Trophoblast cell (in vitro differentiated cells and primary cell): ENCODE results near the gene RPS16.

Source experiments
- DNase-seq, 2 donors: peaks; one replicate each; pipeline ENCODE4 v3.0.0-alpha.2; 2016
- H2AFZ ChIP-seq: 2 replicates; pipeline ENCODE4 v1.6.1; 2013; ENCODE audit warnings: low read length, moderate library complexity, mild to moderate bottlenecking; ENCODE audit not compliant: insufficient read depth, poor library complexity
- H2AK5ac ChIP-seq: 2 replicates; pipeline ENCODE4 v1.6.1; 2013; ENCODE audit warnings: mild to moderate bottlenecking, low read length
- H2BK120ac ChIP-seq: 2 replicates; pipeline ENCODE4 v1.6.1; 2013; ENCODE audit warnings: low read length, mild to moderate bottlenecking, moderate library complexity; ENCODE audit not compliant: insufficient read depth, poor library complexity
- H2BK12ac ChIP-seq: 2 replicates; pipeline ENCODE4 v1.6.1; 2013; ENCODE audit warnings: mild to moderate bottlenecking, low read length, moderate library complexity
- H2BK5ac ChIP-seq: 2 replicates; pipeline ENCODE4 v1.6.1; 2013; ENCODE audit warnings: low read length, low read depth, moderate library complexity, mild to moderate bottlenecking; ENCODE audit not compliant: poor library complexity
- H3K14ac ChIP-seq: 2 replicates; pipeline ENCODE4 v1.6.1; 2013; ENCODE audit warnings: mild to moderate bottlenecking, low read length
- H3K18ac ChIP-seq: 2 replicates; pipeline ENCODE4 v1.6.1; 2013; ENCODE audit warnings: mild to moderate bottlenecking, low read length
- H3K23ac ChIP-seq: 2 replicates; pipeline ENCODE4 v1.6.1; 2013; ENCODE audit warnings: low read length
- H3K27ac ChIP-seq: 2 replicates; pipeline ENCODE4 v1.5.1; 2013; ENCODE audit warnings: low read depth, mild to moderate bottlenecking, inconsistent platforms, low read length, moderate library complexity
- H3K27me3 ChIP-seq: 2 replicates; pipeline ENCODE4 v1.6.1; 2013; ENCODE audit warnings: inconsistent platforms, mild to moderate bottlenecking, low read length, moderate library complexity; ENCODE audit not compliant: insufficient read depth
- H3K36me3 ChIP-seq, 2 experiments: 1 replicate in 1 of 2; 2 replicates in 1 of 2; pipeline ENCODE4 v1.6.1; 2013; ENCODE audit warnings: low read length in 2 of 2, mild to moderate bottlenecking in 2 of 2, moderate library complexity in 1 of 2; ENCODE audit not compliant: insufficient read depth in 2 of 2, control insufficient read depth in 1 of 2
- H3K4ac ChIP-seq: 2 replicates; pipeline ENCODE4 v1.6.1; 2013; ENCODE audit warnings: low read depth, mild to moderate bottlenecking, low read length, moderate library complexity
- H3K4me1 ChIP-seq, 2 experiments: 1 replicate in 1 of 2; 2 replicates in 1 of 2; pipeline ENCODE4 v1.6.1; 2013; ENCODE audit warnings: low read length in 2 of 2, mild to moderate bottlenecking in 2 of 2, moderate library complexity in 1 of 2; ENCODE audit not compliant: insufficient read depth in 2 of 2, control insufficient read depth in 1 of 2
- H3K4me2 ChIP-seq: 2 replicates; pipeline ENCODE4 v1.6.1; 2013; ENCODE audit warnings: inconsistent platforms, mild to moderate bottlenecking, low read length, moderate library complexity
- H3K4me3 ChIP-seq: 2 replicates; pipeline ENCODE4 v1.5.1; 2013; ENCODE audit warnings: mild to moderate bottlenecking, low read depth, low read length, inconsistent platforms
- H3K79me1 ChIP-seq: one replicate; pipeline ENCODE4 v1.6.1; 2013; ENCODE audit warnings: low read length
- H3K79me2 ChIP-seq: 2 replicates; pipeline ENCODE4 v1.6.1; 2013; ENCODE audit warnings: low read length, mild to moderate bottlenecking; ENCODE audit not compliant: control insufficient read depth, insufficient read depth, poor library complexity
- H3K9ac ChIP-seq: 2 replicates; pipeline ENCODE4 v1.6.1; 2013; ENCODE audit warnings: mild to moderate bottlenecking, low read length
- H3K9me3 ChIP-seq: 2 replicates; pipeline ENCODE4 v1.6.1; 2013; ENCODE audit warnings: low read depth, mild to moderate bottlenecking, control low read depth, inconsistent platforms, low read length; ENCODE audit not compliant: insufficient read depth
- H4K12ac ChIP-seq: 2 replicates; pipeline ENCODE4 v1.6.1; 2013; ENCODE audit warnings: low read depth, mild to moderate bottlenecking, low read length, moderate library complexity
- H4K8ac ChIP-seq: 2 replicates; pipeline ENCODE4 v1.6.1; 2013; ENCODE audit warnings: low read depth, mild to moderate bottlenecking, low read length, moderate library complexity
- H4K91ac ChIP-seq: one replicate; pipeline ENCODE4 v1.6.1; 2013; ENCODE audit warnings: low read depth, mild to moderate bottlenecking, low read length, moderate library complexity
- WGBS: extraction: QIAGEN DNeasy Blood & Tissue Kit; methylation state at CpG from one replicate; pipeline ENCODE4 v1.1.7; 2013; ENCODE audit warnings: missing lambda C conversion rate; ENCODE audit not compliant: insufficient read length, insufficient coverage; ENCODE audit errors: extremely low coverage; 5-methylcytosine and 5-hydroxymethylcytosine counted together

The RPS16 gene

GRCh38 chr19:39399668-39400050, 36.1 kb downstream of the RPS16 start:
- no peak overlapping the region for H3K23ac ChIP-seq
- no peak overlapping the region for H4K12ac ChIP-seq
- no peak overlapping the region for H3K9ac ChIP-seq
- H3K4me1 ChIP-seq = peaks cover 27 to 37% of the 10 kb centered on the region in 2 experiments
- H3K36me3 ChIP-seq = peaks cover 11 to 16% of the 10 kb centered on the region in 2 experiments
- no peak overlapping the region for H3K18ac ChIP-seq
- no peak overlapping the region for H2AK5ac ChIP-seq
- no peaks in the 10 kb centered on the region for H3K27me3 ChIP-seq
- no peak overlapping the region for H4K8ac ChIP-seq
- H4K91ac ChIP-seq = no peak overlapping the region
- no peak overlapping the region for H2BK120ac ChIP-seq
- H3K79me1 ChIP-seq = peaks cover 18% of the 10 kb centered on the region
- H3K4me2 ChIP-seq = no peak overlapping the region
- H3K14ac ChIP-seq = no peak overlapping the region
- no peak for DNase-seq
- H2AFZ ChIP-seq = no peak overlapping the region
- H3K9me3 ChIP-seq = no peaks in the 10 kb centered on the region
- no peak overlapping the region for H2BK12ac ChIP-seq
- H3K79me2 ChIP-seq = peaks cover 7% of the 10 kb centered on the region
- H3K27ac ChIP-seq = no peak overlapping the region
- H3K4ac ChIP-seq = no peak overlapping the region
- no CpG with 5 or more reads among the region's 4 CpGs for WGBS
- H3K4me3 ChIP-seq = no peak overlapping the region
- no peak overlapping the region for H2BK5ac ChIP-seq

GRCh38 chr19:39398297-39398864, 37.4 kb downstream of the RPS16 start:
- no peaks in the 10 kb centered on the region for H3K27me3 ChIP-seq
- peak overlapping the region; percentile 54 for H2AFZ ChIP-seq
- no peaks in the 10 kb centered on the region for H3K9me3 ChIP-seq
- no peak overlapping the region for H2BK5ac ChIP-seq
- H3K4me3 ChIP-seq = no peak overlapping the region
- peaks cover 7% of the 10 kb centered on the region for H3K79me2 ChIP-seq
- peaks cover 26 to 30% of the 10 kb centered on the region in 2 experiments for H3K4me1 ChIP-seq
- peaks cover 11% of the 10 kb centered on the region for H3K79me1 ChIP-seq
- H2BK12ac ChIP-seq = peak overlapping the region; percentile 56
- H3K9ac ChIP-seq = no peak overlapping the region
- peak overlapping the region; percentile 15 for H2AK5ac ChIP-seq
- H3K23ac ChIP-seq = no peak overlapping the region
- peak overlapping the region; percentile 41 for H4K91ac ChIP-seq
- peak overlapping the region; percentile 33 for H3K18ac ChIP-seq
- peaks cover 15 to 21% of the 10 kb centered on the region in 2 experiments for H3K36me3 ChIP-seq
- peak overlapping the region; percentile 48 for H4K12ac ChIP-seq
- H3K4ac ChIP-seq = peak overlapping the region; percentile 60
- no peak overlapping the region for H3K4me2 ChIP-seq
- peak overlapping the region; percentile 21 for H4K8ac ChIP-seq
- H3K14ac ChIP-seq = peak overlapping the region; percentile 17
- WGBS = no CpG with 5 or more reads among the region's 11 CpGs
- peak; percentile 37 to 54 for DNase-seq
- no peak overlapping the region for H3K27ac ChIP-seq
- peak overlapping the region; percentile 36 for H2BK120ac ChIP-seq

GRCh38 chr19:39397360-39398296, 38.1 kb downstream of the RPS16 start:
- H2BK120ac ChIP-seq = peak overlapping the region; percentile 36
- no peaks in the 10 kb centered on the region for H3K27me3 ChIP-seq
- H4K8ac ChIP-seq = peak overlapping the region; percentile 30
- H3K27ac ChIP-seq = no peak overlapping the region
- H4K12ac ChIP-seq = peak overlapping the region; percentile 48
- peak overlapping the region; percentile 56 for H2BK12ac ChIP-seq
- H3K4ac ChIP-seq = peak overlapping the region; percentile 60
- peak overlapping the region; percentile 41 for H4K91ac ChIP-seq
- H3K18ac ChIP-seq = peak overlapping the region; percentile 33
- peak overlapping the region; percentile 17 for H3K14ac ChIP-seq
- H3K4me1 ChIP-seq = peaks cover 23 to 25% of the 10 kb centered on the region in 2 experiments
- peaks cover 2% of the 10 kb centered on the region for H3K79me2 ChIP-seq
- H3K9ac ChIP-seq = no peak overlapping the region
- H2AK5ac ChIP-seq = peak overlapping the region; percentile 15
- H2BK5ac ChIP-seq = no peak overlapping the region
- H2AFZ ChIP-seq = peak overlapping the region; percentile 42
- H3K4me2 ChIP-seq = no peak overlapping the region
- no CpG with 5 or more reads among the region's 17 CpGs for WGBS
- no peak overlapping the region for H3K4me3 ChIP-seq
- peak; percentile 74 to 85 for DNase-seq
- peaks cover 16 to 21% of the 10 kb centered on the region in 2 experiments for H3K36me3 ChIP-seq
- no peaks in the 10 kb centered on the region for H3K9me3 ChIP-seq
- peaks cover 4% of the 10 kb centered on the region for H3K79me1 ChIP-seq
- H3K23ac ChIP-seq = no peak overlapping the region

- Histone ChIP-seq H3K9ac (peak within 1 kb of the TSS; percentile 79), H4K91ac (peak within 1 kb of the TSS; percentile 72), H3K4me1 (peaks cover 8 to 9% of the 10 kb centered on the region in 2 experiments), H3K18ac (peak within 1 kb of the TSS; percentile 33), H3K79me2 (peaks cover 5% of the 10 kb centered on the region), H3K23ac (no peak within 1 kb of the TSS), H4K8ac (peak within 1 kb of the TSS; percentile 73), H4K12ac (peak within 1 kb of the TSS; percentile 46), H2BK5ac (peak within 1 kb of the TSS; percentile 65), H2AK5ac (peak within 1 kb of the TSS; percentile 51), H3K4me3 (peak within 1 kb of the TSS; percentile 90), H3K79me1 (peaks cover 6% of the 10 kb centered on the region), H2BK120ac (peak within 1 kb of the TSS; percentile 12), H3K4me2 (peak within 1 kb of the TSS; percentile 92), H3K4ac (peak within 1 kb of the TSS; percentile 44), H3K14ac (peak within 1 kb of the TSS; percentile 50), H2AFZ (peak within 1 kb of the TSS; percentile 20), H3K27ac (peak within 1 kb of the TSS; percentile 86), H2BK12ac (peak within 1 kb of the TSS; percentile 20), H3K27me3 (no peaks in the 10 kb centered on the region), H3K9me3 (no peaks in the 10 kb centered on the region), H3K36me3 (peaks cover 33 to 39% of the 10 kb centered on the region in 2 experiments)
- peak; percentile 99 for DNase-seq
- no CpG with 5 or more reads among the region's 60 CpGs for WGBS
These were observed 44.9 kb downstream of the RPS16 start, which contains the start of the genes MED29 and PAF1 for GRCh38 chr19:39390751-39391437. TSS of gene MED29 (plus strand) at chr19:39391378. CDS start at chr19:39391423, 45 bp downstream. TSS of gene PAF1 (minus strand) at chr19:39391106. CDS start at chr19:39390864, 242 bp downstream.
